Esophagus squamous epithelium (tissue), 5 donors: Measurements from ENCODE around the gene GORASP1. TPM values are rescaled to one million over a fixed set of nuclear protein-coding genes. Genes with fewer than 3 reads are reported as not detected.

ENCODE experiments used
- DNase-seq: peaks from one replicate; lab custom pipeline; 2025; lab: John Stamatoyannopoulos, UW
- H3K27ac ChIP-seq, 4 donors: fragments of 200-600 bp; sonication (generic); one replicate each; pipeline ENCODE4 v1.5.1; 2016 to 2019; ENCODE audit warnings: mild to moderate bottlenecking in 1 of 4
- H3K27me3 ChIP-seq, 4 donors: fragments of 200-600 bp; sonication (generic); 1 replicate in 3 of 4; 2 replicates in 1 of 4; pipeline versions ENCODE4 v1.5.1 to v1.6.0; 2017 to 2021; ENCODE audit warnings: antibody characterized with exemption in 1 of 4
- H3K36me3 ChIP-seq, 3 donors: fragments of 200-600 bp; sonication (generic); one replicate each; pipeline ENCODE4 v1.5.1; 2016 to 2019
- H3K4me1 ChIP-seq, 3 donors: fragments of 200-600 bp; sonication (generic); one replicate each; pipeline ENCODE4 v1.5.1; 2017 to 2019
- H3K4me3 ChIP-seq, 4 donors: fragments of 200-600 bp; sonication (generic); 1 replicate in 3 of 4; 2 replicates in 1 of 4; pipeline ENCODE4 v1.5.1; 2016 to 2019; ENCODE audit warnings: mild to moderate bottlenecking in 2 of 4, moderate library complexity in 1 of 4
- H3K9me3 ChIP-seq, 3 donors: fragments of 200-600 bp; sonication (generic); one replicate each; pipeline ENCODE4 v1.5.1; 2016 to 2019
- POLR2A ChIP-seq, 4 donors: fragments of 450-650 bp; IDR thresholded peaks; one replicate each; pipeline ENCODE4 v1.6.1; 2017; ENCODE audit warnings: antibody characterized with exemption in 4 of 4, mild to moderate bottlenecking in 4 of 4, moderate library complexity in 3 of 4
- WGBS, 2 donors: methylation state at CpG; one replicate each; pipeline ENCODE4 v1.1.5; 2018; 5-methylcytosine and 5-hydroxymethylcytosine counted together
- intact Hi-C: fragments of 100-400 bp; cut with DNase I; formaldehyde crosslinking; loops from one replicate; pipeline ENCODE4 v1.15.0; 2022
- total RNA-seq, 4 donors: library from RNA; depleted of rRNA; stranded (reverse); fragments of >200 nt; gene quantifications; one replicate each; pipeline ENCODE4 v1.1.0, GENCODE V29; 2016
- TF ChIP-seq, protein P1 (sequence below), 6 experiments: fragments of 450-650 bp in 4 of 6; fragments of 200-600 bp in 2 of 6; sonication (generic) in 2 of 6; IDR thresholded peaks; one replicate each; pipeline ENCODE4 v1.5.1; 2016 to 2019; ENCODE audit warnings: antibody characterized with exemption in 6 of 6, mild to moderate bottlenecking in 4 of 6, moderate library complexity in 4 of 6
- donor health status: DM: yes; HTN: yes; CAD: no.

GORASP1 gene
- total RNA-seq, 4 donors from 2014 or later = 26.4 to 102 (median 43.8) TPM

DNA sequence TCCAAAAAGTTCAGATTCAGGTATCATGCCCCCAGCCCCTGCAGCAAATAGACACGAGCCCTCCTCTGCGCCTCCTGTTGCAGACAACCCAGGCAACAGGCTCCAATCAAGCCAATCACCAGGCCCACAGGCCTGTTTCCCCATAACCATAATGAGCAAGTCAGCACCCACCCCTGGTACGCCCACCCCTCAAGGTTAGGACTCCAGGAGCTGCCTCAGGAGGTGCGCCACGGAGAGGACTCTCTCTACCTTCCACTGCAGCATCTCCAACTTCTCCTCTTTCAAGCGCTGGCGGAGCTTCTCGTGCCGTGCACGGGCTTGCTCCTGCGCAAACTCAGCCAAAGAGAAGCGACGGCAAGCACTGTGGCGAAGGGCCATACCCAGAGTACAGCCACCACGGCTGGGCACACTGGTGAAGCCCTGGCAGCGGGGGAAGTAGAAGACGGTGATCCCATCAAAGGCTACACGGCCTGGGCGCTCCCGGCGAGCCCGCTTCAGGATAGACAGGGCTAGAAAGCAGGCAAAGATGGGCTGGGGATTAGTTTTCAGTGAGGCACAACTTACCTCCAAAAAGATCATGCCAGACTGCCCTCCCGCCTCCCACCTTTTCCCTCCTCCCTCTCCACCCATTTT, 37.4 kb upstream of the GORASP1 start:
- peaks cover 57 to 100% (median 71%) of the 10 kb centered on the region in 3 donors for H3K4me1 ChIP-seq
- TF ChIP-seq POLR2A (IDR thresholded peaks at IDR 0.05) = no peak
- TF ChIP-seq, protein P1, sequence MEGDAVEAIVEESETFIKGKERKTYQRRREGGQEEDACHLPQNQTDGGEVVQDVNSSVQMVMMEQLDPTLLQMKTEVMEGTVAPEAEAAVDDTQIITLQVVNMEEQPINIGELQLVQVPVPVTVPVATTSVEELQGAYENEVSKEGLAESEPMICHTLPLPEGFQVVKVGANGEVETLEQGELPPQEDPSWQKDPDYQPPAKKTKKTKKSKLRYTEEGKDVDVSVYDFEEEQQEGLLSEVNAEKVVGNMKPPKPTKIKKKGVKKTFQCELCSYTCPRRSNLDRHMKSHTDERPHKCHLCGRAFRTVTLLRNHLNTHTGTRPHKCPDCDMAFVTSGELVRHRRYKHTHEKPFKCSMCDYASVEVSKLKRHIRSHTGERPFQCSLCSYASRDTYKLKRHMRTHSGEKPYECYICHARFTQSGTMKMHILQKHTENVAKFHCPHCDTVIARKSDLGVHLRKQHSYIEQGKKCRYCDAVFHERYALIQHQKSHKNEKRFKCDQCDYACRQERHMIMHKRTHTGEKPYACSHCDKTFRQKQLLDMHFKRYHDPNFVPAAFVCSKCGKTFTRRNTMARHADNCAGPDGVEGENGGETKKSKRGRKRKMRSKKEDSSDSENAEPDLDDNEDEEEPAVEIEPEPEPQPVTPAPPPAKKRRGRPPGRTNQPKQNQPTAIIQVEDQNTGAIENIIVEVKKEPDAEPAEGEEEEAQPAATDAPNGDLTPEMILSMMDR (IDR thresholded peaks at IDR 0.05) = no peak
- H3K27me3 ChIP-seq = no peaks in the 10 kb centered on the region
- H3K36me3 ChIP-seq = peaks cover 23 to 59% (median 30%) of the 10 kb centered on the region in 3 donors
- H3K27ac ChIP-seq = peak overlapping the region in 2 of 4 donors; percentile 98 to 99
- no peak for DNase-seq
- WGBS, 2 donors = 82 to 89% methylated on average over 6 to 12 of the region's 23 CpGs
- H3K4me3 ChIP-seq = no peak overlapping the region
- no peaks in the 10 kb centered on the region for H3K9me3 ChIP-seq
- intact Hi-C loops = loop anchor here (5.0 kb wide), 1 partner anchor 37 kb away; no protein-coding TSS in a partner anchor

DNA sequence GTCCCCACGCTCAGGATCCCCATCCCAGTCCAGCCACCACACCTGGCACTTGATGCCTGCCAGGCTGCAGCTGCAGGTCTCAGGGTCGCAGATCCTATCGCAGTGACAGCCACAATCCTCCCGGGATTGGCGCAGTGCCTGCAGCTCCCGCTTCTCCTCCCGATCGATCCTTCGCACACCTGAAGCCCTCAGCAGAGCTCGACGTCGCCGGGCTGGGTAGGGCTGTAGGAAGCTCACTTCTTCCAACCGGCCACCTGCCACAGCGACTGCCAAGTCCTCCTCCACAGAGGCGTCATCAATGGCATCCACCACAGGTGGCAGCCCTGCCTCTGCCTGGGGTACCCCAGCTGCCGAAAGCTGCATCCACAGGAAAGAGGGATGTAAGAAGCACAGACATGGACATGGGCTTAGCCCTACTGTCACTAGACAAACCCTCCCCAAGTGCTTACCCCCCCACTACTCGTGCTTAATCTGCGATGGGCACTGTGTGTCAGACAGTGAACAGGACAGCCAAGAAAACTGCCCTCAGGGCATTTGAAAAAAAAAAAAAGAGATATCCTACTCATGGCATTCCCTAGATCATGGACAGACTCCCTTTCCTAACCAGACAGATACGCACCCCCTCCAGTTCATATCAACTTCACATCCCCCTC, 36.8 kb upstream of the GORASP1 start:
- 67 to 82% methylated on average over 3 to 6 of the region's 20 CpGs for WGBS, 2 donors
- DNase-seq = no peak

DNA sequence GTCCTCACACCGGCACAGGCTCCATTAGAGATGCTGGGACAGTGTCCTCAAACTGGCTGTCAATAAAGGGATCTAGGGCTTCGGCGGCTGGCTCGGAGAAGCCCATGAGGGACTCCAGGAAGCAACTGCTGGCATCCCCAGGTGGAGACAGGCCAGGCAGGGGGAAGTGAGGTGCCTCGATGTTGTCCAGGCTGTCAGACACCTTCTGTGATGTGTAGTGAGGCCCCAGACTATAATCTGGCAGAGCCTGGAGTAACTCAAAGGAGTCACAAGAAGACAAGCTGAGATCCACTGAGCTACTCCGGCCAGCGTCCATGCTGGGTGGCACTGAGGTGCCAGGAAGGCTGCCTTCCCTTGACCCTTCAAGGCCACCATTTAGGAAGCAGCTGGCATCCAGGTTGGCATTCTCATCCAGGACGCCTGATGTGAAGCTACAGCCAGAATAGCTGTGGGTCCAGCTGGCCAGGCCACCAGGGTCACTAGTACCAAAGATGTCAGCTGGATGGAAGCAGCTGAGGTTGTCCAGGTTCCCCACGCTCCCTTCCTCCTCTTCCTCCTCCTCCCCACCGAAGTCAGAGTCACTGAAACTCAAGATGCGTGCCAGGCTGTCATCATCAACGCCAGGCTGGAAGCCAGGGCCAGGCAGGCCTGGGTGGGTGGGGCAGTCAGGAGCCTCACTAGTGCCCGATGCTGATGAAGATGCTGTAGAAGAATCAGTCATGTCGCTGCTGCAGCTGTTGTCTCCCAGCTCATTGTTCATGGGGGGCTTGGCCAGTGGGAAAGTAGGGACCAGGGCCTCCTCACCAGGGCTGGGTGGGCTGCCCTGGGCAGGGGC, 35.8 kb upstream of the GORASP1 start:
- Histone ChIP-seq H3K27ac (peak overlapping the region; percentile 2 to 93 (median 86)), H3K4me3 (no peak overlapping the region), H3K27me3 (no peaks in the 10 kb centered on the region), H3K4me1 (peaks cover 52 to 98% (median 59%) of the 10 kb centered on the region in 3 donors), H3K9me3 (no peaks in the 10 kb centered on the region), H3K36me3 (peaks cover 23 to 59% (median 30%) of the 10 kb centered on the region in 3 donors)
- intact Hi-C loops = no loop called here
- no peak for DNase-seq
- TF ChIP-seq, protein P1 (IDR thresholded peaks at IDR 0.05) = no peak
- TF ChIP-seq POLR2A (IDR thresholded peaks at IDR 0.05) = no peak
- 73 to 79% methylated on average over 6 to 14 of the region's 14 CpGs for WGBS, 2 donors

More for the DNA sequence above, 36.8 kb upstream of the GORASP1 start:
- H3K27ac ChIP-seq = no peak overlapping the region
- H3K27me3 ChIP-seq = no peaks in the 10 kb centered on the region
- no peaks in the 10 kb centered on the region for H3K9me3 ChIP-seq
- TF ChIP-seq, protein P1 (IDR thresholded peaks at IDR 0.05) = no peak
- H3K4me3 ChIP-seq = no peak overlapping the region
- peaks cover 23 to 59% (median 30%) of the 10 kb centered on the region in 3 donors for H3K36me3 ChIP-seq
- intact Hi-C loops = no loop called here
- H3K4me1 ChIP-seq = peaks cover 57 to 100% (median 68%) of the 10 kb centered on the region in 3 donors

DNA sequence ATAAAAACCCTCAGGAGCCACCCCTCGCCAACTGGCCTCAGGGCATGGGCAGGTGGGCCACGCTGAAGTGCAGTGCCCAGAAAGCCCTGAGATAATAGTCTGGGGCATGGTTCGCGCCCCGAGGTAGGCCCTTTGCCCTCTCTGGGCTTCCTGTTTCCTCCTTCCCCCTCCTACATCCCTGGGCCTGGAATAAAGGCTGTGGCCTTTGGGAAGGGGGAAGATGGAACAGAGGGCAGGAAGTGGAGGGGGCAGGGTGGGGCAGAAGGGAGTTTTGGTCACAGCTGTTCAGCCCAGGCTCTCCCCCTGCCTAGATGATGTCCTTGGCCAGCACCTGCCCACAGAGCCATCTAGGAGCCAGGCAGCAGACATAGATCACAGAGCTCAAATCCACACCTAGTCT, 34.6 kb upstream of the GORASP1 start:
- Histone ChIP-seq H3K4me1 (peaks cover 40 to 87% (median 47%) of the 10 kb centered on the region in 3 donors), H3K4me3 (peak overlapping the region in 1 of 4 donors; percentile 37), H3K27ac (peak overlapping the region; percentile 83 to 93 (median 88)), H3K27me3 (no peaks in the 10 kb centered on the region), H3K36me3 (peaks cover 23 to 68% (median 30%) of the 10 kb centered on the region in 3 donors), H3K9me3 (no peaks in the 10 kb centered on the region)
- DNase-seq = no peak
- WGBS, 2 donors = 15 to 25% methylated on average over 5 of the region's 5 CpGs
- intact Hi-C loops = no loop called here
- TF ChIP-seq, protein P1 (IDR thresholded peaks at IDR 0.05) = no peak
- no peak for TF ChIP-seq POLR2A (IDR thresholded peaks at IDR 0.05)
